Heart left ventricle (tissue), 16 donors: ENCODE measurements around the gene LIPK. TPM values are rescaled to one million over a fixed set of nuclear protein-coding genes. Genes with fewer than 3 reads are reported as not detected.
A peak's percentile ranks its signal among the peaks of the same experiment; 100 is the strongest.

Experiments used
- ATAC-seq, 4 donors: fragments of 200-7000 bp; cut with Tn5 transposase; one replicate each; pipeline ENCODE4 v1.9.1; 2020 to 2022; ENCODE audit warnings: moderate library complexity in 4 of 4, mild to moderate bottlenecking in 3 of 4, moderate number of reproducible peaks in 1 of 4
- DNase-seq, 5 donors: peaks; one replicate each; pipeline ENCODE4 v3.0.0-alpha.2; 2020
- H3K27ac ChIP-seq, 12 donors: fragments of 200-600 bp; sonication (generic) in 4 of 12; one replicate each; pipeline versions ENCODE4 v1.5.0 to v1.8.0; 2016 to 2022; ENCODE audit warnings: mild to moderate bottlenecking in 2 of 12
- H3K27me3 ChIP-seq, 9 donors: fragments of 200-600 bp; sonication (generic) in 2 of 9; one replicate each; pipeline versions ENCODE4 v1.5.1 to v1.8.0; 2016 to 2022; ENCODE audit warnings: mild to moderate bottlenecking in 3 of 9
- H3K36me3 ChIP-seq, 9 donors: fragments of 200-600 bp; sonication (generic) in 2 of 9; one replicate each; pipeline versions ENCODE4 v1.5.0 to v1.8.0; 2018 to 2022; ENCODE audit warnings: mild to moderate bottlenecking in 2 of 9
- H3K4me1 ChIP-seq, 12 donors: fragments of 200-600 bp; sonication (generic) in 4 of 12; one replicate each; pipeline versions ENCODE4 v1.5.0 to v1.8.0; 2016 to 2022; ENCODE audit warnings: mild to moderate bottlenecking in 3 of 12
- H3K4me3 ChIP-seq, 12 donors: fragments of 200-600 bp; sonication (generic) in 4 of 12; one replicate each; pipeline versions ENCODE4 v1.5.0 to v1.8.0; 2017 to 2022; ENCODE audit warnings: mild to moderate bottlenecking in 9 of 12, moderate library complexity in 4 of 12
- H3K9me3 ChIP-seq, 12 donors: fragments of 200-600 bp; sonication (generic) in 4 of 12; one replicate each; pipeline versions ENCODE4 v1.5.0 to v1.8.0; 2016 to 2022; ENCODE audit warnings: mild to moderate bottlenecking in 1 of 12
- POLR2A ChIP-seq, 2 donors: fragments of 450-650 bp; IDR thresholded peaks; one replicate each; pipeline ENCODE4 v1.6.1; 2017; ENCODE audit warnings: antibody characterized with exemption in 2 of 2, mild to moderate bottlenecking in 2 of 2, moderate library complexity in 2 of 2
- WGBS, 4 donors: extraction: QIAGEN DNeasy Blood & Tissue Kit in 2 of 4; methylation state at CpG; one replicate each; pipeline versions ENCODE4 v1.1.5 to v1.1.7; 2013 to 2018; 5-methylcytosine and 5-hydroxymethylcytosine counted together
- intact Hi-C, 10 donors: fragments of 100-400 bp; cut with DNase I; formaldehyde crosslinking; loops; one replicate each; pipeline versions ENCODE4 v1.11.1 to v1.14.2; 2022
- long read RNA-seq, 3 donors: library from polyadenylated mRNA; unstranded; transcript quantifications; one replicate each; pipeline ENCODE4 v2.0.0, GENCODE V29; 2020 to 2021
- polyA plus RNA-seq, 2 donors: library from polyadenylated mRNA; stranded (reverse); fragments of 200-250 nt; gene quantifications; one replicate each; pipeline ENCODE4 v1.2.3, GENCODE V29; 2013
- total RNA-seq, 9 donors: library from RNA; depleted of rRNA in 2 of 9; stranded (reverse); fragments of >200 nt in 2 of 9; fragmentation: NEBNext Ultra II Directional in 3 of 9; extraction: Animal tissue kit (Norgen Biotek cat#: 25700) in 3 of 9; gene quantifications; one replicate each; pipeline versions ENCODE4 v1.1.0 to v1.2.4, GENCODE V29; 2016 to 2023
- TF ChIP-seq, protein P1 (sequence below), 12 donors: fragments of 200-600 bp; sonication (generic) in 4 of 12; IDR thresholded peaks; one replicate each; pipeline versions ENCODE4 v1.5.0 to v1.8.0; 2018 to 2022; ENCODE audit warnings: antibody characterized with exemption in 12 of 12, mild to moderate bottlenecking in 5 of 12
- donor health status: ischemic (EF 13 %, LVEDD 7.1; RV severe dilation, severe dysfunction).
- donor health status: healthy with polysubstance abuse.
- donor health status: DM: no; HTN: yes; CAD: no.
- donor health status: DM: no; HTN: no; CAD: no.
- donor health status: ischemic (EF 25% LVEDD 6.9; RV normal size, moderate dysfunction).
- donor health status: ischemic (EF 25% LVEDD 5.7; RV mildly dilated, moderate dysfunction).
- donor health status: healthy.
- donor health status: DM: yes; HTN: yes; CAD: no.
- donor health status: ischemic (EF 35%, LVEDD 5.7; RV mildly dilated, moderate dysfunction).
- donor health status: nonischemic (EF 11% LVEDD 7.7; RV severe dilation, severe dysfunction).
- donor health status: DM: yes; HTN: yes; CAD: no.
- donor health status: PGD.
- donor health status: ischemic (EF 29% LVEDD 5.4; RV normal size, mild dysfunction).
- donor health status: nonischemic (EF 23%, LVEDD 6.1; RV moderate dilation, normal function).

LIPK gene, protein sequence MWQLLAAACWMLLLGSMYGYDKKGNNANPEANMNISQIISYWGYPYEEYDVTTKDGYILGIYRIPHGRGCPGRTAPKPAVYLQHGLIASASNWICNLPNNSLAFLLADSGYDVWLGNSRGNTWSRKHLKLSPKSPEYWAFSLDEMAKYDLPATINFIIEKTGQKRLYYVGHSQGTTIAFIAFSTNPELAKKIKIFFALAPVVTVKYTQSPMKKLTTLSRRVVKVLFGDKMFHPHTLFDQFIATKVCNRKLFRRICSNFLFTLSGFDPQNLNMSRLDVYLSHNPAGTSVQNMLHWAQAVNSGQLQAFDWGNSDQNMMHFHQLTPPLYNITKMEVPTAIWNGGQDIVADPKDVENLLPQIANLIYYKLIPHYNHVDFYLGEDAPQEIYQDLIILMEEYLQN
- total RNA-seq (not detected), polyA plus RNA-seq (not detected)
- long read RNA-seq, donor 1 = 0 reads
- long read RNA-seq, donor 2 = 0 reads
- long read RNA-seq, donor 3 = 0 reads

DNA sequence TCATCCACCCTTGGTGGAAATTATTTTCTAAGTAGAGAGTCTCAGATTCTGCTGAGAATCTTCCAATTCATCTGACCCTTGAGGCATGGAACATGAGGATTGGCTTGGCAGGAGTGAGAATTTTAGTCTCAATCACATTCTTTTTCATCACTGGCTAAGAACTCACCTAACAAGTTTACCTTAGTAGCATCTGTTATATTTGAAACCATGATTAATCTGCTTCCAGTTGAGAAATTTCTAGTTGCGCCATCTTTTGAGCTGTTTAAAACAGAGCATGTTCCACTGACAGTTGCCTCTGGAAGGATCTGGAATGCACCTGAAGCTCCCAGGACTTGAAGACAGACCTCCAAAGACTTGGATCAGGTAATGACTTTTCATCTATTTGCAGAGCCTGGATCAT is at the start of gene LIPK:
TSS of gene LIPK (plus strand) at position 292 of the 400 bp plus-strand sequence. CDS start 18,295 bp downstream, outside the sequence.
- no peak for TF ChIP-seq POLR2A (IDR thresholded peaks at IDR 0.05)
- TF ChIP-seq, protein P1, sequence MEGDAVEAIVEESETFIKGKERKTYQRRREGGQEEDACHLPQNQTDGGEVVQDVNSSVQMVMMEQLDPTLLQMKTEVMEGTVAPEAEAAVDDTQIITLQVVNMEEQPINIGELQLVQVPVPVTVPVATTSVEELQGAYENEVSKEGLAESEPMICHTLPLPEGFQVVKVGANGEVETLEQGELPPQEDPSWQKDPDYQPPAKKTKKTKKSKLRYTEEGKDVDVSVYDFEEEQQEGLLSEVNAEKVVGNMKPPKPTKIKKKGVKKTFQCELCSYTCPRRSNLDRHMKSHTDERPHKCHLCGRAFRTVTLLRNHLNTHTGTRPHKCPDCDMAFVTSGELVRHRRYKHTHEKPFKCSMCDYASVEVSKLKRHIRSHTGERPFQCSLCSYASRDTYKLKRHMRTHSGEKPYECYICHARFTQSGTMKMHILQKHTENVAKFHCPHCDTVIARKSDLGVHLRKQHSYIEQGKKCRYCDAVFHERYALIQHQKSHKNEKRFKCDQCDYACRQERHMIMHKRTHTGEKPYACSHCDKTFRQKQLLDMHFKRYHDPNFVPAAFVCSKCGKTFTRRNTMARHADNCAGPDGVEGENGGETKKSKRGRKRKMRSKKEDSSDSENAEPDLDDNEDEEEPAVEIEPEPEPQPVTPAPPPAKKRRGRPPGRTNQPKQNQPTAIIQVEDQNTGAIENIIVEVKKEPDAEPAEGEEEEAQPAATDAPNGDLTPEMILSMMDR (IDR thresholded peaks at IDR 0.05) = no peak
- 94 to 100% (median 96%) methylated on average over 1 of the region's 1 CpG for WGBS, 4 donors
- Histone ChIP-seq H3K27ac (no peak within 1 kb of the TSS), H3K9me3 (no peaks in the 10 kb centered on the region), H3K4me3 (no peak within 1 kb of the TSS), H3K27me3 (no peaks in the 10 kb centered on the region), H3K36me3 (no peaks in the 10 kb centered on the region), H3K4me1 (no peaks in the 10 kb centered on the region)
- no peak for ATAC-seq
- intact Hi-C loops = no loop called here
- no peak for DNase-seq

DNA sequence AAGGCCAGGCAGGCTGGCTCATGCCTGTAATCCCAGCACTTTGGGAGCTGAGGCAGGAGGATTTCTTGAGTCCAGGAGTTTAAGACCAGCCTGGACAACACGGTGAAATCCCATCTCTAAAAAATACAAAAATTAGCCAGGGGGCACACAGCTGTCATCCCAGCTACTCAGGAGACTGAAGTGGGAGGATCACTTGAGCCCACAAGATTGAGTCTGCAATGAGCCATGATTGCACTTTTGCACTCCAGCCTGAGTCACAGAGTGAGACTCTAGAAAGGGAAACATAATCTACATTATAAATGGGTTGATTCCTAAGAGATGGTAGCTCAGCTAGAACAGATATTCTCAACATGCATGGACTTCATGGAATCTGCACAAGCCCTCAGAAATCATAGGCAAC is 48.1 kb upstream of the LIPK start:
- ATAC-seq = no peak
- TF ChIP-seq POLR2A (IDR thresholded peaks at IDR 0.05) = no peak
- TF ChIP-seq, protein P1 (IDR thresholded peaks at IDR 0.05) = no peak
- WGBS, 4 donors = 76 to 96% (median 90%) methylated on average over 1 of the region's 1 CpG
- H3K4me3 ChIP-seq = no peak overlapping the region
- intact Hi-C loops = no loop called here
- H3K27ac ChIP-seq = no peak overlapping the region
- peaks cover 0 to 3% (median 0%) of the 10 kb centered on the region in 12 donors for H3K9me3 ChIP-seq
- H3K27me3 ChIP-seq = no peaks in the 10 kb centered on the region
- no peaks in the 10 kb centered on the region for H3K36me3 ChIP-seq
- peaks cover 0 to 5% (median 0%) of the 10 kb centered on the region in 12 donors for H3K4me1 ChIP-seq
- no peak for DNase-seq

DNA sequence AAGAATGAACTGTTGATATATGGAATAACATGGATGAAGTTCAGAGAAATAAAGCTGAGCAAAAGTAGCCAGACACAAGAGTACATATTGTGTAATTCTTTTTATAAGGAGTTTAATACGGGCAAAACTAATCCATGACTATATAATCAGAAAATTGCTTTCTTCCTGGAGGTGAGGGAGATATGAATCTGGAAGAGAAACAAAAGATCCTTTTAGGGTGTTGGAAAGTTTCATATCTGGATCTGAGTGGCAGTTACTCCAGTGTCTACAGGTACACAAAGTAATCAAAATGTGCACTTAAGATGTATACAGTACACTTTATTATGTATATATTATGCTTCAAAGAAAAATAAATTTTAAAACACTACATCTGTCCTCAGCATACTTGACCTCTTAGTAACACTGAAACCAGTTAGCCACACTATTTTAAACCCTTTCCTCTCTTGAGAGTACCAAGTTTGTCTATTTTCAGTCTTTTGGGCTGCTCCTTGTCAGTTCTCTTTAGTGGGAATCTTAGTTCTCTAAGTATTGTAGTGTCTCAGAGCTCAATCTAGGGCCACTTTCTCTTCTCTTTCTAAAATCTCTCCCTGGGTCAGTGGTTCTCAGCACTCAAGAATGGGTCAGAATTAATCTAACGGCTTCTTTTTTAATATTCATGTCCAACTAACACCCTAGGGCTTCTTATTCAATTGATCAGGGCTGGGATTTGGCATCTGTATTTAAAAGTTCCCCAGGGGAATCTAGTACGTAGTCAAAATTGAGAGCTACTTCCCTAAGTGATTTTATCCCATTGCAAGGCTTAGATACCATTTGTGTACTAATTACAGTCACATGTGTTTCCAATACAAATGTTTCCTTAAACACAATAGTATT is 46.1 kb upstream of the LIPK start:
- Histone ChIP-seq H3K27me3 (no peaks in the 10 kb centered on the region), H3K4me1 (peaks cover 0 to 5% (median 0%) of the 10 kb centered on the region in 12 donors), H3K9me3 (peaks cover 0 to 4% (median 0%) of the 10 kb centered on the region in 12 donors), H3K4me3 (no peak overlapping the region), H3K36me3 (no peaks in the 10 kb centered on the region), H3K27ac (peak overlapping the region in 1 of 12 donors; percentile 12)
- DNase-seq = no peak
- no peak for ATAC-seq
- no peak for TF ChIP-seq POLR2A (IDR thresholded peaks at IDR 0.05)
- TF ChIP-seq, protein P1 (IDR thresholded peaks at IDR 0.05) = no peak
- 53 to 74% (median 62%) methylated on average over 3 of the region's 3 CpGs for WGBS, 4 donors
- intact Hi-C loops = no loop called here

DNA sequence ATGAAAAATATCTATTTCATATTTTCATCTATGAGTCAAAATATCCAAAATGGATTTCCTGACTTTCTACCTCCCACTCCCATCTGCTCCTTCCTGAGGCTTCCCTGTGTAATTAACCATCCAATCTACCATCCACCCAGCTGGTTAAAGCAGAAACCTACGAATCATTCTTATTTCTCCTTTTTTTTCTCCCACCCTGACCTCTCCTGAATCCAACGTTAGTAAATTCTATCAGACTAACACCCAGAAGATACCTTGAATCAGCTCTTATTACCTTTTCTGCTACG is 45.5 kb upstream of the LIPK start:
- whole genome bisulfite sequencing, 4 donors = 18 to 44% (median 39%) methylated on average over 2 to 3 of the region's 3 CpGs
- no peak for DNase-seq
- no peak for ATAC-seq
- no peak overlapping the region for H3K4me3 ChIP-seq
- H3K4me1 ChIP-seq = peaks cover 0 to 5% (median 0%) of the 10 kb centered on the region in 12 donors
- intact Hi-C loops = no loop called here
- H3K27ac ChIP-seq = peak overlapping the region in 1 of 12 donors; percentile 12
- peaks cover 0 to 4% (median 0%) of the 10 kb centered on the region in 12 donors for H3K9me3 ChIP-seq
- H3K36me3 ChIP-seq = no peaks in the 10 kb centered on the region
- TF ChIP-seq POLR2A (IDR thresholded peaks at IDR 0.05) = no peak
- TF ChIP-seq, protein P1 (IDR thresholded peaks at IDR 0.05) = no peak
- no peaks in the 10 kb centered on the region for H3K27me3 ChIP-seq
